ENCODE data around the gene TAF13.
"Not testable (repeated sequence)": the region's sequence is repeated elsewhere in the genome, so short reads cannot be mapped to it uniquely, and the experiment has no call there.

TAF13 gene

GRCh38 chr1:109091078-109091838 lies 15.5 kb upstream of the TAF13 start:
- no peak for DNase-seq

- peak; percentile 96 for DNase-seq
These were observed 14.6 kb upstream of the TAF13 start, which contains the start of gene TMEM167B for GRCh38 chr1:109090196-109091077. Gene TMEM167B, plus strand, starts transcription at chr1:109090764. Its CDS starts 109 bp downstream, at chr1:109090873.

GRCh38 chr1:109089242-109090015 lies 13.6 kb upstream of the TAF13 start:
- DNase-seq, result peak; percentile 77

- DNase-seq, result no peak
These were observed 9.0 kb upstream of the TAF13 start for GRCh38 chr1:109084563-109085517.

GRCh38 chr1:109083923-109084322 lies 8.1 kb upstream of the TAF13 start:
- peak; percentile 23 for DNase-seq

- DNase-seq, result no peak
These were observed 7.7 kb upstream of the TAF13 start for GRCh38 chr1:109083501-109083900.

- no peak for DNase-seq
These were observed 4.8 kb upstream of the TAF13 start for GRCh38 chr1:109080441-109081082.

GRCh38 chr1:109079240-109079622 lies 3.4 kb upstream of the TAF13 start:
- no peak for DNase-seq

- no peak for DNase-seq
These were observed 2.5 kb upstream of the TAF13 start for GRCh38 chr1:109078317-109078716.

GRCh38 chr1:109069294-109069693 lies 6.5 kb downstream of the TAF13 start:
- no peak for DNase-seq

- DNase-seq, result no peak
These were observed 7.9 kb downstream of the TAF13 start for GRCh38 chr1:109067883-109068282.

GRCh38 chr1:109065137-109065536 lies 10.7 kb downstream of the TAF13 start:
- DNase-seq, result no peak

- DNase-seq, result no peak
These were observed 14.6 kb downstream of the TAF13 start for GRCh38 chr1:109061183-109061582.

- DNase-seq, result no peak
These were observed 15.1 kb downstream of the TAF13 start for GRCh38 chr1:109060707-109061106.

- DNase-seq, result no peak
These were observed 16.8 kb downstream of the TAF13 start for GRCh38 chr1:109059026-109059425.

GRCh38 chr1:109056064-109056463 lies 19.7 kb downstream of the TAF13 start:
- DNase-seq, result no peak

GRCh38 chr1:109052145-109052544 lies 23.7 kb downstream of the TAF13 start:
- DNase-seq, result not testable (repeated sequence)

- no peak for DNase-seq
These were observed 25.4 kb downstream of the TAF13 start for GRCh38 chr1:109050228-109050995.

- no peak for DNase-seq
These were observed 27.5 kb downstream of the TAF13 start for GRCh38 chr1:109048335-109048734.

- DNase-seq, result no peak
These were observed 28.5 kb downstream of the TAF13 start for GRCh38 chr1:109047339-109047738.

GRCh38 chr1:109046671-109047070 lies 29.1 kb downstream of the TAF13 start:
- no peak for DNase-seq
